Keratinocyte (primary cell): Measurements from ENCODE around the gene DNAAF5. TPM values are rescaled to one million over a fixed set of nuclear protein-coding genes. Genes with fewer than 3 reads are reported as not detected.

ENCODE experiments used
- DNase-seq: peaks from one replicate; pipeline ENCODE4 v3.0.0-alpha.2; 2011; ENCODE audit warnings: low read depth, missing footprints, low spot score
- FAIRE-seq: peaks from 2 replicates; lab custom pipeline; 2011; peaks lifted over from hg19 to GRCh38; lab: Jason Lieb, UNC
- H2AFZ ChIP-seq: 2 replicates; pipeline ENCODE4 v1.6.0; 2012; ENCODE audit warnings: low read length, control low read depth, inconsistent platforms; ENCODE audit not compliant: control insufficient read depth
- H3K27ac ChIP-seq: 2 replicates; pipeline ENCODE4 v1.5.1; 2011; ENCODE audit warnings: low read length; ENCODE audit not compliant: control insufficient read depth, insufficient read depth
- H3K27me3 ChIP-seq: 3 replicates; pipeline ENCODE4 v1.6.0; 2011; ENCODE audit warnings: low read length; ENCODE audit not compliant: control insufficient read depth, insufficient read depth; ENCODE audit errors: extremely low read depth
- H3K36me3 ChIP-seq, 2 experiments: 2 replicates in 1 of 2; 3 replicates in 1 of 2; pipeline ENCODE4 v1.5.1; 2011; ENCODE audit warnings: low read length in 2 of 2, mild to moderate bottlenecking in 1 of 2; ENCODE audit not compliant: control insufficient read depth in 2 of 2, insufficient read depth in 2 of 2; ENCODE audit errors: extremely low read depth in 1 of 2
- H3K4me1 ChIP-seq: 3 replicates; pipeline ENCODE4 v1.5.1; 2011; ENCODE audit warnings: low read length; ENCODE audit not compliant: control insufficient read depth, insufficient read depth; ENCODE audit errors: extremely low read depth
- H3K4me2 ChIP-seq: 3 replicates; pipeline ENCODE4 v1.6.0; 2011; ENCODE audit warnings: low read depth, low read length; ENCODE audit not compliant: control insufficient read depth, insufficient read depth; ENCODE audit errors: extremely low read depth
- H3K4me3 ChIP-seq, 3 experiments: fragments of 200-600 bp in 1 of 3; sonication (generic) in 1 of 3; 2 replicates in 2 of 3; 3 replicates in 1 of 3; pipeline ENCODE4 v1.5.1; 2011 to 2016; ENCODE audit warnings: low read length in 3 of 3, mild to moderate bottlenecking in 3 of 3, control low read depth in 2 of 3, inconsistent platforms in 1 of 3, low read depth in 1 of 3, mixed read lengths in 1 of 3, mixed run types in 1 of 3, moderate library complexity in 1 of 3; ENCODE audit not compliant: control insufficient read depth in 2 of 3, insufficient read depth in 2 of 3; ENCODE audit errors: extremely low read depth in 1 of 3
- H3K79me2 ChIP-seq: 2 replicates; pipeline ENCODE4 v1.6.0; 2012; ENCODE audit warnings: low read length; ENCODE audit not compliant: control insufficient read depth, insufficient read depth
- H3K9ac ChIP-seq: 3 replicates; pipeline ENCODE4 v1.6.0; 2011; ENCODE audit warnings: low read length; ENCODE audit not compliant: control insufficient read depth, insufficient read depth; ENCODE audit errors: extremely low read depth
- H3K9me1 ChIP-seq: 3 replicates; pipeline ENCODE4 v1.6.0; 2011; ENCODE audit warnings: low read length; ENCODE audit not compliant: control insufficient read depth, insufficient read depth; ENCODE audit errors: extremely low read depth
- H3K9me3 ChIP-seq: 2 replicates; pipeline ENCODE4 v1.5.1; 2012; ENCODE audit warnings: low read depth, low read length; ENCODE audit not compliant: control insufficient read depth
- H4K20me1 ChIP-seq: 3 replicates; pipeline ENCODE4 v1.6.0; 2011; ENCODE audit warnings: low read length; ENCODE audit not compliant: control insufficient read depth, insufficient read depth; ENCODE audit errors: extremely low read depth
- CTCF ChIP-seq, 3 experiments: IDR thresholded peaks in 1 of 3; conservative IDR thresholded peaks in 1 of 3; optimal IDR thresholded peaks in 1 of 3; 2 replicates in 2 of 3; 3 replicates in 1 of 3; pipeline versions ENCODE3 to v1.5.1; 2011; ENCODE audit warnings: low read length in 3 of 3, mild to moderate bottlenecking in 3 of 3, moderate library complexity in 2 of 3, control low read depth in 1 of 3, inconsistent platforms in 1 of 3; ENCODE audit not compliant: insufficient read depth in 2 of 3; ENCODE audit errors: extremely low read depth in 1 of 3
- EZH2 ChIP-seq: IDR thresholded peaks from one replicate; pipeline ENCODE4 v1.6.1; 2012; ENCODE audit warnings: inconsistent platforms, mild to moderate bottlenecking, low read length, moderate library complexity
- dilution Hi-C: fragments of 300-500 bp; cut with MboI; formaldehyde crosslinking; loops from one replicate; pipeline ENCODE4 v1.7.0; 2020; ENCODE audit warnings: low sequenced_read_pairs; ENCODE audit not compliant: extremely low pct_ligation_motif_present
- polyA plus RNA-seq, 5 experiments: library from polyadenylated mRNA; depleted of rRNA in 3 of 5; stranded (reverse) in 3 of 5; stranded (forward) in 1 of 5; unstranded in 1 of 5; fragments of >200 nt; gene quantifications; 1 replicate in 1 of 5; 2 replicates in 3 of 5; 3 replicates in 1 of 5; pipeline versions ENCODE4 v1.2.1 to v1.2.3, GENCODE V29; 2011 to 2012; ENCODE audit warnings: missing spikeins in 2 of 5, low read depth in 1 of 5, low replicate concordance in 1 of 5

Gene DNAAF5
- polyA plus RNA-seq, 1 donor (not counting 4 experiments of a cell fraction or from before 2014, with no cell fraction given) = 16.3 TPM

GRCh38 chr7:690478-691360, 35.8 kb upstream of the DNAAF5 start:
- Histone ChIP-seq H3K9me1 (no peaks in the 10 kb centered on the region), H3K36me3 (peaks cover 0 to 1% of the 10 kb centered on the region in 2 experiments), H3K4me2 (no peak overlapping the region), H3K9ac (no peak overlapping the region), H3K9me3 (peaks cover 4% of the 10 kb centered on the region), H3K4me3 (no peak overlapping the region), H3K4me1 (no peaks in the 10 kb centered on the region), H3K27ac (no peak overlapping the region), H3K79me2 (no peaks in the 10 kb centered on the region), H4K20me1 (no peaks in the 10 kb centered on the region), H2AFZ (no peak overlapping the region), H3K27me3 (no peaks in the 10 kb centered on the region)
- DNase-seq (no peak), FAIRE-seq (no peak)
- dilution Hi-C loops = no loop called here
- TF ChIP-seq CTCF (optimal IDR thresholded peaks at IDR 0.05 in 1 of 3, IDR thresholded peaks at IDR 0.05 in 1 of 3, conservative IDR thresholded peaks at IDR 0.05 in 1 of 3; ENCODE audit: extremely low read depth in 1 of 3, insufficient read depth in 2 of 3, low read length in 3 of 3) (no peak), EZH2 (no peak)

GRCh38 chr7:691361-692045, 35.0 kb upstream of the DNAAF5 start:
- dilution Hi-C loops = no loop called here
- no peak overlapping the region for H3K4me2 ChIP-seq
- no peak overlapping the region for H3K27ac ChIP-seq
- TF ChIP-seq CTCF (optimal IDR thresholded peaks at IDR 0.05 in 1 of 3, IDR thresholded peaks at IDR 0.05 in 1 of 3, conservative IDR thresholded peaks at IDR 0.05 in 1 of 3; ENCODE audit: extremely low read depth in 1 of 3, insufficient read depth in 2 of 3, low read length in 3 of 3) (no peak), EZH2 (no peak)
- no peaks in the 10 kb centered on the region for H3K4me1 ChIP-seq
- no peak overlapping the region for H3K9ac ChIP-seq
- H4K20me1 ChIP-seq = no peaks in the 10 kb centered on the region
- H3K9me1 ChIP-seq = no peaks in the 10 kb centered on the region
- DNase-seq (no peak), FAIRE-seq (no peak)
- H3K4me3 ChIP-seq = no peak overlapping the region
- peaks cover 0 to 1% of the 10 kb centered on the region in 2 experiments for H3K36me3 ChIP-seq
- H3K9me3 ChIP-seq = peaks cover 4% of the 10 kb centered on the region
- no peak overlapping the region for H2AFZ ChIP-seq
- no peaks in the 10 kb centered on the region for H3K27me3 ChIP-seq
- no peaks in the 10 kb centered on the region for H3K79me2 ChIP-seq
